ENCODE data around the gene HS3ST3A1. TPM values are rescaled to one million over a fixed set of nuclear protein-coding genes. Genes with fewer than 3 reads are reported as not detected.

HS3ST3A1 gene
- total RNA-seq, 1 donor from 2014 or later = 14.7 TPM

DNA sequence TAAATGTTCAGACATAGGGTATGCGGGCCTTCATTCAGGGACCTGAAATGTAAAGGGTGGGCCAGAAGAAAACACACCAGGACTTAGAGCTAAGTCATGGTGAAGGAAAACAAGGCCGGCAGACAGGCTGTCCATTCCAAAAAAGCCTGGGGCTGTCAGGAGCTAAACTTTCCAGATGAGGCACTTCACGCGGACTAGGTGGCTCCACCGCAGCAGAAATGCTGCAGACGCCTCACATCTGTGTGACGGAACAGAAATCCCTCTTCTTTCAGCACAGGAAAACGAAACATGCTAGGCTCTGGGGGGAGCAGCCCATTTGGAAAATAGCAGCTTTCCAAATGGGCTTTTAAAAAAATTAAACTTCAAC is 88.7 kb downstream of the HS3ST3A1 start:
- Mint-ChIP-seq H3K36me3 (ENCODE audit: low read depth) (peaks cover 5% of the 10 kb centered on the region), H3K27ac (ENCODE audit: unreplicated experiment) (no peak overlapping the region)

DNA sequence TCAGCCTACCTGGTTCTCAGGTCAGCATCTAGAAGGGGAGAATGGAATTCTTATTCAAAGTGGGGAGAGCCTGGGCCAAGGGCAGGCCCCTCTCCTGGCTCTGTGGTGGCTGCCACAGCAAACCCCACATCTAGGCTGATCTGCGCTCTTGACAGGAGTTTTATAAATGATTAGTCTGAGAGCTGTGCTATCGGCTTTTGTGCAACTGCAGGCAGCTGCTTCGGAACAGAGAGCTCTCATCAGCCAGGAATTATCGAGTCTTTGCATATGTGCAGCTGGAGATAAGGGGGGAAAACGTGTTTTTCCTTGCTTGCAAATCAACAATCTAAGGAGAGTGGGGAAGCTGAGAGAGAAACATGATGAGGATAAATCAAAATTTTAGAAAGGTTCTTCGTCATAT is 91.7 kb downstream of the HS3ST3A1 start:
- no peak overlapping the region for H3K4me3 Mint-ChIP-seq
- TF ChIP-seq, protein P1, sequence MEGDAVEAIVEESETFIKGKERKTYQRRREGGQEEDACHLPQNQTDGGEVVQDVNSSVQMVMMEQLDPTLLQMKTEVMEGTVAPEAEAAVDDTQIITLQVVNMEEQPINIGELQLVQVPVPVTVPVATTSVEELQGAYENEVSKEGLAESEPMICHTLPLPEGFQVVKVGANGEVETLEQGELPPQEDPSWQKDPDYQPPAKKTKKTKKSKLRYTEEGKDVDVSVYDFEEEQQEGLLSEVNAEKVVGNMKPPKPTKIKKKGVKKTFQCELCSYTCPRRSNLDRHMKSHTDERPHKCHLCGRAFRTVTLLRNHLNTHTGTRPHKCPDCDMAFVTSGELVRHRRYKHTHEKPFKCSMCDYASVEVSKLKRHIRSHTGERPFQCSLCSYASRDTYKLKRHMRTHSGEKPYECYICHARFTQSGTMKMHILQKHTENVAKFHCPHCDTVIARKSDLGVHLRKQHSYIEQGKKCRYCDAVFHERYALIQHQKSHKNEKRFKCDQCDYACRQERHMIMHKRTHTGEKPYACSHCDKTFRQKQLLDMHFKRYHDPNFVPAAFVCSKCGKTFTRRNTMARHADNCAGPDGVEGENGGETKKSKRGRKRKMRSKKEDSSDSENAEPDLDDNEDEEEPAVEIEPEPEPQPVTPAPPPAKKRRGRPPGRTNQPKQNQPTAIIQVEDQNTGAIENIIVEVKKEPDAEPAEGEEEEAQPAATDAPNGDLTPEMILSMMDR (conservative IDR thresholded peaks at IDR 0.05) = no peak
- no peak for DNase-seq (ENCODE audit: low read depth, low spot score)
- peaks cover 38% of the 10 kb centered on the region for H3K4me1 Mint-ChIP-seq
- H3K27ac Mint-ChIP-seq (ENCODE audit: unreplicated experiment) = peak overlapping the region; percentile 92
- H3K9me3 Mint-ChIP-seq = no peaks in the 10 kb centered on the region
- H3K27me3 Mint-ChIP-seq (ENCODE audit: low read depth) = no peaks in the 10 kb centered on the region
- H3K36me3 Mint-ChIP-seq (ENCODE audit: low read depth) = peaks cover 9% of the 10 kb centered on the region

More for the DNA sequence above, 88.7 kb downstream of the HS3ST3A1 start:
- no peak overlapping the region for H3K4me3 Mint-ChIP-seq
- TF ChIP-seq, protein P1 (conservative IDR thresholded peaks at IDR 0.05) = no peak
- no peaks in the 10 kb centered on the region for H3K27me3 Mint-ChIP-seq (ENCODE audit: low read depth)
- DNase-seq (ENCODE audit: low read depth, low spot score) = no peak
- H3K4me1 Mint-ChIP-seq = peaks cover 38% of the 10 kb centered on the region
- no peaks in the 10 kb centered on the region for H3K9me3 Mint-ChIP-seq

DNA sequence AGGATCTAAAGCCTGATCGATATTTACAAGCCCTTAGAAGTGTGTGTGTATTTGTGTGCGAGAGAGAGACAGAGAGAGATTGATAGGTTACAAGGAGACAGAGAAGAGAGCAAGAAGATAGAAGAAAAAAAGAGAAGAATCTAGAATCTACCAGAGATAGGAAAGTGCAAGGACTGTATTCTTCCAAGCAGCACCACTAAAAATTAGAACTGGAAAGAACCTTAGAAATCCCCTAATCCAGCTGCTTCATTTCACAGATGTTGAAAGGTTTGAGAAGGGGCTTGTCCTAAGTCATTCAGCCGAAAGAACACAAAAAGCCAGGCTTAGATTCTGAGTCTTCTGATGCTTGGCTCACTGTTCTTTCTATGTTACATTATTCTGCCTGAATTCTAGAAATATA is 92.2 kb downstream of the HS3ST3A1 start:
- Mint-ChIP-seq H3K36me3 (ENCODE audit: low read depth) (peaks cover 9% of the 10 kb centered on the region), H3K4me3 (no peak overlapping the region), H3K27me3 (ENCODE audit: low read depth) (no peaks in the 10 kb centered on the region), H3K27ac (ENCODE audit: unreplicated experiment) (peak overlapping the region; percentile 1), H3K9me3 (no peaks in the 10 kb centered on the region), H3K4me1 (peaks cover 38% of the 10 kb centered on the region)
- TF ChIP-seq, protein P1 (conservative IDR thresholded peaks at IDR 0.05) = no peak
- DNase-seq (ENCODE audit: low read depth, low spot score) = no peak

DNA sequence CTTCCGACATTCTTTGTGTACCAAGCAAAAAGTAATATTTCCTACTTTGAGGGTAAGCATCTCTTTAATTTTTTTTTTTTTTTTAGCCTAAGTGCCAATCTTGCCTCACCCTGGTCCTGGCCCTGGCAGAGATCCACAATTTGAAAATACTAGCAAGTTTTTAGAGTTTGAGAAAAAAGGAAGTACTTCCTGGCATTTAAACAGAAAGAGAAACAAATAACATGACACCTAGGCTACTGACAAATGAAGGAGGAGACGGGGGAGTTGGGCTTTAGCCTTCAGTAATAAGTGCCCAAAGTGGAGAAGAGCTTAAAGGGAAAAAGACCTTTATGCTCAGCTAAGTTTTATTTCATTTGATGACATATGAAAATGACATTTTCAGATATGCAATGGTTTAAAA is 92.8 kb downstream of the HS3ST3A1 start:
- Mint-ChIP-seq H3K9me3 (no peaks in the 10 kb centered on the region), H3K36me3 (ENCODE audit: low read depth) (peaks cover 7% of the 10 kb centered on the region), H3K27me3 (ENCODE audit: low read depth) (no peaks in the 10 kb centered on the region), H3K4me1 (peaks cover 35% of the 10 kb centered on the region), H3K27ac (ENCODE audit: unreplicated experiment) (no peak overlapping the region), H3K4me3 (no peak overlapping the region)
- DNase-seq (ENCODE audit: low read depth, low spot score) = no peak
- TF ChIP-seq, protein P1 (conservative IDR thresholded peaks at IDR 0.05) = no peak

DNA sequence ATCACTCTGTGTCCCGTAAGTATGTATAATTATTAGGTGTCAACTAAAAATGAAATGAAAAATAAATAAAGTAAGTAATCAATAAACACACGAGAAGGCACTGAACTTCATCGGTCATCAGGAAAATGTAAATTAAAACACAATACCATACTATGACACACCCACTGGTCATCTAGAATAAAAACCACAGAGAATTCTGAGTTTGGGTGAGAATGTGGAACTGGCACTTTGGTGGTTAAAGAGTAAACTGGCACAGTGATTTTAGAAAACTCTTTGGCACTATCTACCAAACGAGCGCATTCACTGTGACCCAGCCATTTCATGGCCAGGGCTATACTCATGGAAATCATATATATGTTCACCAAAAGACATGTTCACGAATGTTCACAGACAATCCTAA is 98.2 kb downstream of the HS3ST3A1 start:
- no peak overlapping the region for H3K4me3 Mint-ChIP-seq
- no peaks in the 10 kb centered on the region for H3K27me3 Mint-ChIP-seq (ENCODE audit: low read depth)
- H3K4me1 Mint-ChIP-seq = peaks cover 4% of the 10 kb centered on the region
- no peak overlapping the region for H3K27ac Mint-ChIP-seq (ENCODE audit: unreplicated experiment)
- H3K9me3 Mint-ChIP-seq = no peaks in the 10 kb centered on the region
- TF ChIP-seq, protein P1 (conservative IDR thresholded peaks at IDR 0.05) = no peak
- peaks cover 9% of the 10 kb centered on the region for H3K36me3 Mint-ChIP-seq (ENCODE audit: low read depth)
- DNase-seq (ENCODE audit: low read depth, low spot score) = no peak

DNA sequence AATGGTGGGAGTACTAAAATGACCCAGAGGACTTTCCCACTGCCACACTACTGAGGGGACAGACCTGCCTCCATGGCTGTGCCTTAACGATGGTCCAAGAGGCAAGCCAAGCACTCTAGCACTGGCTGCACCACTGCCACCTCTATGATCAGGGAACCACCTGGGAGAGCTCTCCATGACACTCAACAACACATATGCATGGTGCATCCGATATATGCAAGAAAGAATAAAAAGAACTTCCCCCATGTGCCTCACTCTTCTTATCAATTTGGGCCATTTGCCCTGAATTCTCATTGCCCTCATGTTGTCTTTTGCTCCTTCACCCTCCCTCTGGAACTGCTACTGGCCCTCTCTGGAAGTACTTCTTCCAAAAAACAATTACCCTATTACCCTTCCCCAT is 99.5 kb downstream of the HS3ST3A1 start:
- Mint-ChIP-seq H3K4me3 (no peak overlapping the region), H3K4me1 (peaks cover 4% of the 10 kb centered on the region), H3K27ac (ENCODE audit: unreplicated experiment) (no peak overlapping the region), H3K27me3 (ENCODE audit: low read depth) (no peaks in the 10 kb centered on the region), H3K9me3 (no peaks in the 10 kb centered on the region), H3K36me3 (ENCODE audit: low read depth) (peaks cover 18% of the 10 kb centered on the region)
- TF ChIP-seq, protein P1 (conservative IDR thresholded peaks at IDR 0.05) = no peak
- no peak for DNase-seq (ENCODE audit: low read depth, low spot score)

All from neural crest cell (in vitro differentiated cells).